ENCODE measurements around the gene FARSB. TPM values are rescaled to one million over a fixed set of nuclear protein-coding genes. Genes with fewer than 3 reads are reported as not detected.

The FARSB gene
- total and polyA plus RNA-seq, 2 donors from 2014 or later: 17.1 to 18.2 TPM

GRCh38 chr2:222535477-222535876 lies 120.4 kb downstream of the FARSB start:
- FAIRE-seq (no peak), DNase-seq (no peak)
- no peaks in the 10 kb centered on the region for H3K27me3 ChIP-seq (ENCODE audit: control insufficient read depth, insufficient read depth, low read length)
- no peak overlapping the region for H3K9ac ChIP-seq (ENCODE audit: low read length in 3 of 3)
- no peak overlapping the region for H3K4me3 ChIP-seq (ENCODE audit: low read length in 3 of 3)
- intact Hi-C loops (cut with DNase I): no loop called here
- H3K27ac ChIP-seq (ENCODE audit: low read depth in 2 of 2, low read length in 2 of 2): no peak overlapping the region
- TF ChIP-seq, protein P1, sequence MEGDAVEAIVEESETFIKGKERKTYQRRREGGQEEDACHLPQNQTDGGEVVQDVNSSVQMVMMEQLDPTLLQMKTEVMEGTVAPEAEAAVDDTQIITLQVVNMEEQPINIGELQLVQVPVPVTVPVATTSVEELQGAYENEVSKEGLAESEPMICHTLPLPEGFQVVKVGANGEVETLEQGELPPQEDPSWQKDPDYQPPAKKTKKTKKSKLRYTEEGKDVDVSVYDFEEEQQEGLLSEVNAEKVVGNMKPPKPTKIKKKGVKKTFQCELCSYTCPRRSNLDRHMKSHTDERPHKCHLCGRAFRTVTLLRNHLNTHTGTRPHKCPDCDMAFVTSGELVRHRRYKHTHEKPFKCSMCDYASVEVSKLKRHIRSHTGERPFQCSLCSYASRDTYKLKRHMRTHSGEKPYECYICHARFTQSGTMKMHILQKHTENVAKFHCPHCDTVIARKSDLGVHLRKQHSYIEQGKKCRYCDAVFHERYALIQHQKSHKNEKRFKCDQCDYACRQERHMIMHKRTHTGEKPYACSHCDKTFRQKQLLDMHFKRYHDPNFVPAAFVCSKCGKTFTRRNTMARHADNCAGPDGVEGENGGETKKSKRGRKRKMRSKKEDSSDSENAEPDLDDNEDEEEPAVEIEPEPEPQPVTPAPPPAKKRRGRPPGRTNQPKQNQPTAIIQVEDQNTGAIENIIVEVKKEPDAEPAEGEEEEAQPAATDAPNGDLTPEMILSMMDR (IDR thresholded peaks at IDR 0.05; ENCODE audit: borderline replicate concordance, extremely low read depth, insufficient read depth): no peak
- no peaks in the 10 kb centered on the region for H3K9me3 ChIP-seq (ENCODE audit: control insufficient read depth in 2 of 3, insufficient read depth in 1 of 3, low read length in 3 of 3)
- H3K36me3 ChIP-seq (ENCODE audit: control insufficient read depth in 2 of 3, insufficient read depth in 3 of 3, low read length in 3 of 3): no peaks in the 10 kb centered on the region
- no peaks in the 10 kb centered on the region for H3K4me1 ChIP-seq (ENCODE audit: control insufficient read depth in 2 of 3, insufficient read depth in 2 of 3, low read depth in 1 of 3, low read length in 3 of 3)

GRCh38 chr2:222532315-222532714 lies 123.6 kb downstream of the FARSB start:
- TF ChIP-seq, protein P1 (IDR thresholded peaks at IDR 0.05; ENCODE audit: borderline replicate concordance, extremely low read depth, insufficient read depth): no peak
- FAIRE-seq: no peak
- no peaks in the 10 kb centered on the region for H3K27me3 ChIP-seq (ENCODE audit: control insufficient read depth, insufficient read depth, low read length)

GRCh38 chr2:222526480-222527277 lies 129.2 kb downstream of the FARSB start:
- intact Hi-C loops (cut with DNase I): no loop called here
- Histone ChIP-seq H3K27ac (ENCODE audit: low read depth in 2 of 2, low read length in 2 of 2) (no peak overlapping the region), H3K36me3 (ENCODE audit: control insufficient read depth in 2 of 3, insufficient read depth in 3 of 3, low read length in 3 of 3) (no peaks in the 10 kb centered on the region), H3K9me3 (ENCODE audit: control insufficient read depth in 2 of 3, insufficient read depth in 1 of 3, low read length in 3 of 3) (no peaks in the 10 kb centered on the region), H3K4me1 (ENCODE audit: control insufficient read depth in 2 of 3, insufficient read depth in 2 of 3, low read depth in 1 of 3, low read length in 3 of 3) (no peaks in the 10 kb centered on the region), H3K9ac (ENCODE audit: low read length in 3 of 3) (no peak overlapping the region), H3K27me3 (ENCODE audit: control insufficient read depth, insufficient read depth, low read length) (no peaks in the 10 kb centered on the region), H3K4me3 (ENCODE audit: low read length in 3 of 3) (no peak overlapping the region)
- TF ChIP-seq, protein P1 (IDR thresholded peaks at IDR 0.05; ENCODE audit: borderline replicate concordance, extremely low read depth, insufficient read depth): no peak
- FAIRE-seq (no peak), DNase-seq (no peak)

More at GRCh38 chr2:222532315-222532714, 123.6 kb downstream of the FARSB start:
- Histone ChIP-seq H3K4me3 (ENCODE audit: low read length in 3 of 3) (no peak overlapping the region), H3K4me1 (ENCODE audit: control insufficient read depth in 2 of 3, insufficient read depth in 2 of 3, low read depth in 1 of 3, low read length in 3 of 3) (no peaks in the 10 kb centered on the region), H3K9me3 (ENCODE audit: control insufficient read depth in 2 of 3, insufficient read depth in 1 of 3, low read length in 3 of 3) (no peaks in the 10 kb centered on the region), H3K27ac (ENCODE audit: low read depth in 2 of 2, low read length in 2 of 2) (no peak overlapping the region), H3K36me3 (ENCODE audit: control insufficient read depth in 2 of 3, insufficient read depth in 3 of 3, low read length in 3 of 3) (no peaks in the 10 kb centered on the region), H3K9ac (ENCODE audit: low read length in 3 of 3) (no peak overlapping the region)
- no peak for DNase-seq
- intact Hi-C loops (cut with DNase I): no loop called here

Data from kidney (tissue), 14 donors.